ENCODE measurements around the gene RPS16. TPM values are rescaled to one million over a fixed set of nuclear protein-coding genes. Genes with fewer than 3 reads are reported as not detected.
A peak's percentile ranks its signal among the peaks of the same experiment; 100 is the strongest.

The RPS16 gene
- total and polyA plus RNA-seq, 2 of the 8 experiments (the other 6 are each of a cell fraction or from before 2014, with no cell fraction given): 2,433 to 7,810 TPM

DNA sequence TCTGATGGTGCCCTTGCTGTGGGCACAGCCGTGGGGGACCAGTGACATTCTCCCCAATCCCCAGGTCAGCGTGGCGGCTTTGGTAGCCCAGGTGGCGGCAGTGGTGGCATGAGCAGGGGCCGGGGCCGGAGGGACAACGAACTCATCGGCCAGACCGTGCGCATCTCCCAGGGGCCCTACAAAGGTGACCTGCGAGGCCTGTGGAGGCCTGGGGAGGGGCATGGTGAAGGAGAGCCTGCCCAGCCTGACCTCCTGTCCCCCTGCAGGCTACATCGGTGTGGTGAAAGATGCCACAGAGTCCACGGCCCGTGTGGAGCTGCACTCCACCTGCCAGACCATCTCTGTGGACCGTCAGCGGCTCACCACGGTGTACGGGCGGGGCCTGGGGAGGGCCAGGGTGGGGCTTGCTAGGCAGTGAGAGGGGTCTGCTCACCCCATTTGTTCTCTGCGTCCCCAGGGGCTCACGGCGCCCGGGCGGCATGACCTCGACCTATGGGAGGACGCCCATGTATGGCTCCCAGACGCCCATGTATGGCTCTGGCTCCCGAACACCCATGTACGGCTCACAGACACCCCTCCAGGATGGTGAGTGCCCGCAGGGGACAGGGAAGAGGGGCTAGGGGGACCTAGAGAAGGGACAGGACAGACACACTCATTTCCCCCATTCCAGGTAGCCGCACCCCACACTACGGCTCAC lies 37.1 kb upstream of the RPS16 start:
- ChIA-PET CTCF (ENCODE audit: partially characterized antibody) (interaction anchor here (2.0 to 5.6 kb wide), 5 partner anchors 9 to 44 kb away, joined by 5 to 56 read pairs (median 47); partner anchors contain the start of genes DLL3 and SELENOV), POLR2A (ENCODE audit: partially characterized antibody) (interaction anchor here (0.6 to 2.1 kb wide), 3 partner anchors 37 to 62 kb away, joined by 3 to 7 read pairs (median 5); partner anchors contain the start of gene RPS16)
- peaks cover 3% of the 10 kb centered on the region; the same call in 1 of the 2 replicates for H3K79me1 ChIP-seq (ENCODE audit: low read depth, low read length)
- no peak overlapping the region for H3K27ac ChIP-seq (ENCODE audit: low read depth, low read length)
- FAIRE-seq (no peak), DNase-seq (ENCODE audit: low read depth in 1 of 2, low spot score in 2 of 2) (no peak)
- no peak overlapping the region for H2BK20ac ChIP-seq (ENCODE audit: low read length)
- H3K4me1 ChIP-seq (replicated peaks in 1 of 4; ENCODE audit: control insufficient read depth in 3 of 4, insufficient read depth in 4 of 4, low read length in 3 of 4): no peaks in the 10 kb centered on the region; a peak in 1 of 7 replicates
- H2AK5ac ChIP-seq (ENCODE audit: low read depth, low read length): no peak overlapping the region
- H3K79me2 ChIP-seq (ENCODE audit: control insufficient read depth in 1 of 2, insufficient read depth in 2 of 2, low read length in 2 of 2): no peaks in the 10 kb centered on the region
- no peak overlapping the region for H2BK12ac ChIP-seq (ENCODE audit: low read depth, low read length)
- H3K23ac ChIP-seq (ENCODE audit: insufficient read length): no peak overlapping the region
- H2BK15ac ChIP-seq (ENCODE audit: low read length): no peak overlapping the region
- no peak overlapping the region for H4K91ac ChIP-seq (replicated peaks; ENCODE audit: insufficient read length, low read length)
- H3K14ac ChIP-seq (ENCODE audit: insufficient read length): no peak overlapping the region
- H2BK5ac ChIP-seq (ENCODE audit: low read depth, low read length): no peak overlapping the region; the same call in 1 of the 2 replicates
- no peak overlapping the region for H3K9ac ChIP-seq (replicated peaks in 1 of 4; ENCODE audit: extremely low read depth in 1 of 4, low read depth in 3 of 4, low read length in 3 of 4)
- H3K4me3 ChIP-seq (ENCODE audit: extremely low read depth in 1 of 4, insufficient read depth in 2 of 4, low read depth in 3 of 4, low read length in 4 of 4): no peak overlapping the region
- H3K23me2 ChIP-seq (ENCODE audit: low read depth, low read length): no peaks in the 10 kb centered on the region; the same call in 1 of the 2 replicates
- no peaks in the 10 kb centered on the region for H3K27me3 ChIP-seq (replicated peaks in 1 of 4; ENCODE audit: control insufficient read depth in 3 of 4, extremely low read depth in 1 of 4, insufficient read depth in 3 of 4, low read length in 3 of 4)
- H4K8ac ChIP-seq (ENCODE audit: extremely low read depth, insufficient read depth, low read length): 0 out of 2 replicates have a peak overlapping the region, but pooled peaks have one; percentile 40
- H3K4me2 ChIP-seq (ENCODE audit: insufficient read depth in 1 of 2, low read depth in 2 of 2, low read length in 2 of 2): no peak overlapping the region
- H3K4ac ChIP-seq (replicated peaks; ENCODE audit: insufficient read length, low read depth, low read length): no peak overlapping the region
- H3K36me3 ChIP-seq (ENCODE audit: control insufficient read depth in 2 of 4, insufficient read depth in 4 of 4, low read length in 3 of 4): peaks cover 37 to 63% (median 59%) of the 10 kb centered on the region in 4 experiments
- H4K20me1 ChIP-seq (replicated peaks in 1 of 2; ENCODE audit: control insufficient read depth in 1 of 2, insufficient read depth in 2 of 2, low read length in 2 of 2): peaks cover 6 to 18% of the 10 kb centered on the region in 2 experiments
- H3K18ac ChIP-seq (ENCODE audit: extremely low read depth, low read length): no peak overlapping the region
- no peak overlapping the region for H2BK120ac ChIP-seq (replicated peaks; ENCODE audit: low read depth, low read length)
- no peak overlapping the region for H2AFZ ChIP-seq (ENCODE audit: low read length)
- H3K9me3 ChIP-seq (ENCODE audit: insufficient read depth in 2 of 2, low read depth in 1 of 2, low read length in 1 of 2): no peaks in the 10 kb centered on the region
- H3K56ac ChIP-seq (replicated peaks; ENCODE audit: insufficient read length, low read depth, low read length): no peak overlapping the region
- H4K5ac ChIP-seq (ENCODE audit: insufficient read length, low read depth, low read length): no peak overlapping the region
- 94% methylated on average over 30 of the region's 32 CpGs; no CpG with 5 or more reads in 1 of the 2 experiments for WGBS, 2 experiments (ENCODE audit: extremely low coverage in 1 of 2, insufficient coverage in 1 of 2, insufficient read length in 1 of 2, insufficient replicate concordance in 2 of 2, low coverage in 1 of 2, low lambda C conversion rate in 2 of 2, missing lambda C conversion rate in 1 of 2)
- no peak for TF ChIP-seq ASH2L (IDR thresholded peaks at IDR 0.05; ENCODE audit: low read length)
- TF ChIP-seq NRF1 (IDR thresholded peaks at IDR 0.05; ENCODE audit: low read depth, low read length): no peak
- no peak for TF ChIP-seq CHD1 (IDR thresholded peaks at IDR 0.05; ENCODE audit: low read depth, low read length)
- TF ChIP-seq KDM1A (IDR thresholded peaks at IDR 0.05; ENCODE audit: borderline replicate concordance, low read length): no peak
- TF ChIP-seq, protein P1, sequence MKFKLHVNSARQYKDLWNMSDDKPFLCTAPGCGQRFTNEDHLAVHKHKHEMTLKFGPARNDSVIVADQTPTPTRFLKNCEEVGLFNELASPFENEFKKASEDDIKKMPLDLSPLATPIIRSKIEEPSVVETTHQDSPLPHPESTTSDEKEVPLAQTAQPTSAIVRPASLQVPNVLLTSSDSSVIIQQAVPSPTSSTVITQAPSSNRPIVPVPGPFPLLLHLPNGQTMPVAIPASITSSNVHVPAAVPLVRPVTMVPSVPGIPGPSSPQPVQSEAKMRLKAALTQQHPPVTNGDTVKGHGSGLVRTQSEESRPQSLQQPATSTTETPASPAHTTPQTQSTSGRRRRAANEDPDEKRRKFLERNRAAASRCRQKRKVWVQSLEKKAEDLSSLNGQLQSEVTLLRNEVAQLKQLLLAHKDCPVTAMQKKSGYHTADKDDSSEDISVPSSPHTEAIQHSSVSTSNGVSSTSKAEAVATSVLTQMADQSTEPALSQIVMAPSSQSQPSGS (IDR thresholded peaks at IDR 0.05; ENCODE audit: low read length): no peak
- no peak for TF ChIP-seq EGR1 (IDR thresholded peaks at IDR 0.05; ENCODE audit: borderline replicate concordance, low read depth, low read length)
- TF ChIP-seq RXRA (IDR thresholded peaks at IDR 0.05; ENCODE audit: insufficient read depth, low read depth, low read length): no peak

Measured in H1 (cell line).